Right atrium auricular region (tissue), 2 donors: ENCODE measurements around the gene MEGF6. TPM values are rescaled to one million over a fixed set of nuclear protein-coding genes. Genes with fewer than 3 reads are reported as not detected.

ENCODE experiments used
- DNase-seq: peaks from one replicate; pipeline ENCODE4 v3.0.0-alpha.2; 2019; ENCODE audit warnings: low spot score
- H3K27ac ChIP-seq, 2 donors: fragments of 200-600 bp; sonication (generic); 1 replicate in 1 of 2; 2 replicates in 1 of 2; pipeline ENCODE4 v1.5.1; 2016 to 2019
- H3K27me3 ChIP-seq, 2 donors: fragments of 200-600 bp; sonication (generic); one replicate each; pipeline versions ENCODE4 v1.5.1 to v1.6.0; 2017 to 2019
- H3K36me3 ChIP-seq: fragments of 200-600 bp; sonication (generic); one replicate; pipeline ENCODE4 v1.5.1; 2016
- H3K4me1 ChIP-seq, 2 donors: fragments of 200-600 bp; sonication (generic); one replicate each; pipeline versions ENCODE4 v1.5.1 to v1.6.0; 2017 to 2019
- H3K4me3 ChIP-seq, 2 donors: fragments of 200-600 bp; sonication (generic); 1 replicate in 1 of 2; 2 replicates in 1 of 2; pipeline ENCODE4 v1.5.1; 2017 to 2019; ENCODE audit warnings: mild to moderate bottlenecking in 1 of 2, moderate library complexity in 1 of 2
- H3K9me3 ChIP-seq, 2 donors: fragments of 200-600 bp; sonication (generic); one replicate each; pipeline ENCODE4 v1.5.1; 2019
- total RNA-seq, 2 donors: library from RNA; depleted of rRNA; stranded (reverse); fragments of >200 nt; gene quantifications; one replicate each; pipeline ENCODE4 v1.1.0, GENCODE V29; 2016
- TF ChIP-seq, protein P1 (sequence below), 2 donors: fragments of 200-600 bp; sonication (generic); IDR thresholded peaks; one replicate each; pipeline ENCODE4 v1.5.1; 2019; ENCODE audit warnings: antibody characterized with exemption in 2 of 2

Gene MEGF6
- total RNA-seq, 2 donors from 2014 or later = 14.9 to 32.6 TPM

GRCh38 chr1:3556336-3556735 is 55.0 kb downstream of the MEGF6 start:
- no peak for DNase-seq
- H3K9me3 ChIP-seq = no peaks in the 10 kb centered on the region
- no peaks in the 10 kb centered on the region for H3K4me1 ChIP-seq
- no peaks in the 10 kb centered on the region for H3K27me3 ChIP-seq
- H3K27ac ChIP-seq = no peak overlapping the region
- H3K4me3 ChIP-seq = no peak overlapping the region
- H3K36me3 ChIP-seq = no peaks in the 10 kb centered on the region
- TF ChIP-seq, protein P1, sequence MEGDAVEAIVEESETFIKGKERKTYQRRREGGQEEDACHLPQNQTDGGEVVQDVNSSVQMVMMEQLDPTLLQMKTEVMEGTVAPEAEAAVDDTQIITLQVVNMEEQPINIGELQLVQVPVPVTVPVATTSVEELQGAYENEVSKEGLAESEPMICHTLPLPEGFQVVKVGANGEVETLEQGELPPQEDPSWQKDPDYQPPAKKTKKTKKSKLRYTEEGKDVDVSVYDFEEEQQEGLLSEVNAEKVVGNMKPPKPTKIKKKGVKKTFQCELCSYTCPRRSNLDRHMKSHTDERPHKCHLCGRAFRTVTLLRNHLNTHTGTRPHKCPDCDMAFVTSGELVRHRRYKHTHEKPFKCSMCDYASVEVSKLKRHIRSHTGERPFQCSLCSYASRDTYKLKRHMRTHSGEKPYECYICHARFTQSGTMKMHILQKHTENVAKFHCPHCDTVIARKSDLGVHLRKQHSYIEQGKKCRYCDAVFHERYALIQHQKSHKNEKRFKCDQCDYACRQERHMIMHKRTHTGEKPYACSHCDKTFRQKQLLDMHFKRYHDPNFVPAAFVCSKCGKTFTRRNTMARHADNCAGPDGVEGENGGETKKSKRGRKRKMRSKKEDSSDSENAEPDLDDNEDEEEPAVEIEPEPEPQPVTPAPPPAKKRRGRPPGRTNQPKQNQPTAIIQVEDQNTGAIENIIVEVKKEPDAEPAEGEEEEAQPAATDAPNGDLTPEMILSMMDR (IDR thresholded peaks at IDR 0.05) = no peak

DNA sequence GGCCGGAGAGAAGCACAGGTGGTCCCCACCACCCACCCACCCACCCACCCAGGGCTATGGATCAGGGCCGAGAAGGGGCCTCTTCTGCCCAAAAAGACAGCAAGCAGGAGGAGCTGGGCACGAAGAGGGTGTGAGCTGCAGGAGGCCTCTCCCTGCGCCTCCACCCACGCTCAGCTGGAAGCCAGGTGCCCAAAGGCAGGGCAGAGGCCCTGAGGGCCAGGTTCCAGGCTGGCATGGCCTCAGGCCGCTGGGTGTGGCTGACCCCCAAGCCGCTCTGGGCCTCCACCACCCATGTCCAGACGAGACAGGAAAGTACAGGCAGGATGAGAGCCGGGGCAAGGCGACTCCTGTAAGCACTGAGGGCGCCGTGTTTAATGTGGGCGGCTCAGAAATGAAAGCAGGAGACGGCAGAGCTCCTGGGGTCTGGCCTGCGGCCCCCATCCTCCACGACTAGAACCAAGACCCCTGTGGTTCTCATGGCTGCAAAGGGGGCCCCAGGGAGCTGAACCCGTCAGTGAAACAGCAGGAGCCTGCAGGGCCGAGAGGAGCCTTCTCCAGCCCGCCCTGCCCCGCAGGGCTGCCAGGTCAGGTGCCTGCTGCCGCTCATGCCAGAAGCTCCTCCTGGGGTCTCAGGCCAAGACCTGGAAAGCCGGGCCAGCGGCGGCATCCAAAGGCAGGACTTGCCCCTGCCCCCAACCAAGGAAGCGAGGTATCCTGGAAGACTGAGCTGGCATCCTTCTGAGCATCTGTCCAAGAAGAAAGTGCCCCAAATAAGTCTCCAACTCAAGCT is 56.0 kb downstream of the MEGF6 start:
- H3K4me1 ChIP-seq = no peaks in the 10 kb centered on the region
- no peak overlapping the region for H3K27ac ChIP-seq
- DNase-seq = no peak
- no peaks in the 10 kb centered on the region for H3K27me3 ChIP-seq
- TF ChIP-seq, protein P1 (IDR thresholded peaks at IDR 0.05) = no peak
- H3K36me3 ChIP-seq = no peaks in the 10 kb centered on the region
- H3K4me3 ChIP-seq = no peak overlapping the region
- no peaks in the 10 kb centered on the region for H3K9me3 ChIP-seq

- Histone ChIP-seq H3K27me3 (no peaks in the 10 kb centered on the region), H3K4me3 (no peak overlapping the region), H3K4me1 (peaks cover 0 to under 1% of the 10 kb centered on the region in 2 donors), H3K9me3 (no peaks in the 10 kb centered on the region), H3K36me3 (no peaks in the 10 kb centered on the region), H3K27ac (no peak overlapping the region)
- TF ChIP-seq, protein P1 (IDR thresholded peaks at IDR 0.05) = no peak
- DNase-seq = no peak
Observed at GRCh38 chr1:3553940-3554223, 57.4 kb downstream of the MEGF6 start.

DNA sequence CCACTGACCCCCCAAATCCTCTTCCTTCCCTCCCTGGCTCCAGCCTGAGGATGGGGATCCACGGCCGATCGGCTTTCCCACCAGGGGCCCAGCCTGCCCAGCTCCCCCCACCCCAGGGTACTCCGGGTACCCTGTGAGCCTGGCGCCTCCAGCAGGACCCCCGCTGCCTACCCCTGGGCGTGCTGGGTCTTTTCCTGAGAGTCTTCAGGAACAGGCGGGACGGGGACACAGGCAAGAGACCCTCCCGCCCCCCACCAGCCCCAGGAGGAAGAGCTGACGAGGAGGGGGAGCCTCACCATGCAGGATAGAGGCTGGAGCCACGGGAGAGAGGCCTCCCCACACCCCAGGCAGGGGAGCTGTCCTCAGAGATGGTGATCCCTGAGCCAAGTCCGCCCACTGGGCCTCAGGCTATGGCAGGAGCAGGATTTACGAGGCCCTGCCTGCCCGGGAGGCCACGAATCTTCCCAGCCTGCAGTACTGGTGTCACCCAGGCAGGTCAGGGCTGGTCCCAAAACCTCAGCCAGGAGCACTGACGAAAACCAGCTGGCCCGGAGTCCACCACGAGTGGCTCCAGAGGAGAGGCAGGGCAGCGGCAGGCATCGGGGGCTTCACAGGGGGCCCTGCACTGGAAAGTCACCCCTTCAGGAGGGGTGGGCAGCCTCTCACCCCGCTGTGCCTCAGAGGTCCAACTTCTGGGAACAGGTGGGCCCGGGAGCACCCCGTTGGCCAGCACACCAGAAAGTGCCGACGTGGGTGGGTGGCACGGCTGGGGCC is 58.0 kb downstream of the MEGF6 start:
- Histone ChIP-seq H3K27me3 (no peaks in the 10 kb centered on the region), H3K4me1 (peaks cover 0 to 6% of the 10 kb centered on the region in 2 donors), H3K36me3 (no peaks in the 10 kb centered on the region), H3K9me3 (no peaks in the 10 kb centered on the region), H3K27ac (no peak overlapping the region), H3K4me3 (no peak overlapping the region)
- DNase-seq = no peak
- TF ChIP-seq, protein P1 (IDR thresholded peaks at IDR 0.05) = no peak

GRCh38 chr1:3552751-3553150 is 58.6 kb downstream of the MEGF6 start:
- Histone ChIP-seq H3K27ac (no peak overlapping the region), H3K36me3 (no peaks in the 10 kb centered on the region), H3K4me3 (no peak overlapping the region), H3K4me1 (peaks cover 0 to 12% of the 10 kb centered on the region in 2 donors), H3K9me3 (no peaks in the 10 kb centered on the region), H3K27me3 (no peaks in the 10 kb centered on the region)
- DNase-seq = no peak
- TF ChIP-seq, protein P1 (IDR thresholded peaks at IDR 0.05) = no peak
